Neuronal stem cell (in vitro differentiated cells): ENCODE measurements around the gene RREB1.

Experiments used
- DNase-seq: peaks from one replicate; pipeline ENCODE4 v3.0.0-alpha.2; 2013; ENCODE audit warnings: low spot score
- H2AFZ ChIP-seq: one replicate; pipeline ENCODE4 v1.6.1; 2013; ENCODE audit warnings: mild to moderate bottlenecking, low read length, inconsistent platforms
- H2AK5ac ChIP-seq: 2 replicates; pipeline ENCODE4 v1.6.1; 2013; ENCODE audit warnings: low read depth, mild to moderate bottlenecking, inconsistent platforms, low read length, moderate library complexity, mixed read lengths
- H2BK120ac ChIP-seq: 2 replicates; pipeline ENCODE4 v1.6.1; 2013; ENCODE audit warnings: low read depth, mild to moderate bottlenecking, inconsistent platforms, low read length, moderate library complexity, mixed read lengths
- H2BK12ac ChIP-seq: one replicate; pipeline ENCODE4 v1.6.1; 2013; ENCODE audit warnings: low read length, inconsistent platforms
- H2BK15ac ChIP-seq: 2 replicates; pipeline ENCODE4 v1.6.1; 2013; ENCODE audit warnings: mild to moderate bottlenecking, low read length, inconsistent platforms, mixed read lengths
- H2BK5ac ChIP-seq: one replicate; pipeline ENCODE4 v1.6.1; 2013; ENCODE audit warnings: inconsistent platforms, mild to moderate bottlenecking, low read length, moderate library complexity
- H3K14ac ChIP-seq: one replicate; pipeline ENCODE4 v1.6.1; 2013; ENCODE audit warnings: low read length, inconsistent platforms
- H3K18ac ChIP-seq: 2 replicates; pipeline ENCODE4 v1.6.1; 2013; ENCODE audit warnings: low read length, inconsistent platforms
- H3K23ac ChIP-seq: 2 replicates; pipeline ENCODE4 v1.6.1; 2013; ENCODE audit warnings: low read depth, mild to moderate bottlenecking, mixed read lengths, low read length, inconsistent platforms; ENCODE audit not compliant: poor library complexity
- H3K27ac ChIP-seq: replicated peaks from 3 replicates; pipeline ENCODE4 v1.5.1; 2013; ENCODE audit warnings: low read length, inconsistent platforms
- H3K27me3 ChIP-seq, 3 experiments: 2 replicates each; pipeline ENCODE4 v1.6.1; 2013; ENCODE audit warnings: low read length in 3 of 3, mild to moderate bottlenecking in 2 of 3, inconsistent platforms in 1 of 3, low read depth in 1 of 3, mixed read lengths in 1 of 3, moderate library complexity in 1 of 3; ENCODE audit not compliant: control insufficient read depth in 3 of 3, insufficient read depth in 3 of 3
- H3K36me3 ChIP-seq, 2 donors: replicated peaks in 1 of 2; 2 replicates each; pipeline ENCODE4 v1.6.1; 2013; ENCODE audit warnings: low read length in 2 of 2; ENCODE audit not compliant: control insufficient read depth in 2 of 2, insufficient read depth in 2 of 2
- H3K4ac ChIP-seq: 2 replicates; pipeline ENCODE4 v1.6.1; 2013; ENCODE audit warnings: inconsistent platforms, mild to moderate bottlenecking, low read length, moderate library complexity
- H3K4me1 ChIP-seq, 2 donors: 1 replicate in 1 of 2; 2 replicates in 1 of 2; pipeline ENCODE4 v1.6.1; 2013; ENCODE audit warnings: low read length in 2 of 2, low read depth in 1 of 2; ENCODE audit not compliant: control insufficient read depth in 2 of 2, insufficient read depth in 1 of 2
- H3K4me2 ChIP-seq: one replicate; pipeline ENCODE4 v1.6.1; 2013; ENCODE audit warnings: mild to moderate bottlenecking, low read length, inconsistent platforms; ENCODE audit not compliant: insufficient read depth, poor library complexity, severe bottlenecking
- H3K4me3 ChIP-seq, 2 donors: 2 replicates each; pipeline ENCODE4 v1.5.1; 2013; ENCODE audit warnings: low read length in 2 of 2, mild to moderate bottlenecking in 2 of 2, inconsistent platforms in 1 of 2, moderate library complexity in 1 of 2
- H3K79me1 ChIP-seq: one replicate; pipeline ENCODE4 v1.6.1; 2013; ENCODE audit warnings: low read depth, mild to moderate bottlenecking, inconsistent platforms, low read length, moderate library complexity
- H3K9ac ChIP-seq: one replicate; pipeline ENCODE4 v1.6.1; 2013; ENCODE audit warnings: mild to moderate bottlenecking, low read depth, low read length, inconsistent platforms; ENCODE audit not compliant: poor library complexity
- H3K9me3 ChIP-seq, 2 donors: replicated peaks in 1 of 2; 2 replicates each; pipeline versions ENCODE3 to v1.6.1; 2013; ENCODE audit warnings: low read length in 2 of 2, mild to moderate bottlenecking in 2 of 2, inconsistent platforms in 1 of 2, low read depth in 1 of 2, mixed read lengths in 1 of 2, moderate library complexity in 1 of 2; ENCODE audit not compliant: control insufficient read depth in 2 of 2, insufficient read depth in 1 of 2
- H4K8ac ChIP-seq: one replicate; pipeline ENCODE4 v1.6.1; 2013; ENCODE audit warnings: low read depth, mild to moderate bottlenecking, inconsistent platforms, low read length, moderate library complexity
- H4K91ac ChIP-seq: one replicate; pipeline ENCODE4 v1.6.1; 2013; ENCODE audit warnings: low read length, low read depth, mild to moderate bottlenecking, inconsistent platforms; ENCODE audit not compliant: poor library complexity
- WGBS, 2 donors: extraction: QIAGEN DNeasy Blood & Tissue Kit; methylation state at CpG; one replicate each; pipeline ENCODE4 v1.1.7; 2013; ENCODE audit warnings: missing lambda C conversion rate in 2 of 2, mixed read lengths in 1 of 2; ENCODE audit not compliant: insufficient read length in 2 of 2, insufficient replicate concordance in 1 of 2; ENCODE audit errors: extremely low coverage in 2 of 2; 5-methylcytosine and 5-hydroxymethylcytosine counted together

The RREB1 gene

DNA sequence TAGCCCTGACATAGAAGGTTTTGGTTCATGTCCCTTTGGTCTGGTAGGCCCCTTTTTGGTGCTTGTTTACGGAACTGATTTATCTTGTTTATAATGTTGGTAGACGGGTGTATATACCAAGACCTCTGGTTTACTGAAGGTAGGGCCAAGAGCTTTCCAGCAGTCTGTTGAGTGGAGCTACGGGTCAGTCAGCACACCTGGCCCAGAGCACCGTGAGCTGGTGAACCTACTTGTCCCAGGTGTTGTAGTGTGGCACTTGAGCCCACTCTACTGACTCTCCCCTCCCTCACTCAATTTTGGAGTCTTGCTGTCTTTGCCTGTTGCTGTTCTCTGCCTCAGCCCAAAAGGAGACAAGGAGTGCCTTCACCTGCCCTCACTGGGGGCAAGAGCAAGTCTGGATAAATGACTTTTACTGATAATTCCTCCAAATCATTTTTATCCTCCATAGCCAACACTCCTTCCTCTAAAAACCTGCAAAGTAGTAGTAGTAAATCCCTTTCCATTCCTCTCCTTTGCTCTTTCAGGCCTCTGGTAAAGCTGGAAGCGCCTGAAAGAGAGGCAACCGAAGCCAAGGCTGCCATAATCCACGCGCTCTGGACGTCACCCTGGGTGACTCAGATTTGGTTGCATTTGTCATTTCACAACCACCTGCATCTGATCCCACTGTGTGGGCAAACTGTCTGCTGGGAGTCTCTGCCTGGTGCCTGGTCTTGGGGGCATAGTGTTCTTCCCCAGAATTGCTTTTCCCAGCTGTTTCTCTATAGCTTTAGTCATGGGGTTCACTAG is 22.2 kb downstream of the RREB1 start:
- Histone ChIP-seq H3K79me1 (no peaks in the 10 kb centered on the region), H3K4ac (no peak overlapping the region), H3K9ac (peak overlapping the region; percentile 57), H2BK5ac (no peak overlapping the region), H2BK12ac (no peak overlapping the region), H3K27ac (no peak overlapping the region), H3K14ac (no peak overlapping the region), H3K23ac (no peak overlapping the region), H2BK120ac (no peak overlapping the region), H3K27me3 (no peaks in the 10 kb centered on the region), H3K4me2 (no peak overlapping the region), H3K36me3 (no peaks in the 10 kb centered on the region), H2AFZ (no peak overlapping the region), H2AK5ac (no peak overlapping the region), H2BK15ac (no peak overlapping the region), H4K8ac (no peak overlapping the region), H3K18ac (no peak overlapping the region), H3K9me3 (peaks cover 0 to 2% of the 10 kb centered on the region in 2 donors), H4K91ac (no peak overlapping the region), H3K4me1 (peaks cover 0 to 4% of the 10 kb centered on the region in 2 donors), H3K4me3 (no peak overlapping the region)
- no peak for DNase-seq
- WGBS, 2 donors, result no CpG with 5 or more reads among the region's 9 CpGs

DNA sequence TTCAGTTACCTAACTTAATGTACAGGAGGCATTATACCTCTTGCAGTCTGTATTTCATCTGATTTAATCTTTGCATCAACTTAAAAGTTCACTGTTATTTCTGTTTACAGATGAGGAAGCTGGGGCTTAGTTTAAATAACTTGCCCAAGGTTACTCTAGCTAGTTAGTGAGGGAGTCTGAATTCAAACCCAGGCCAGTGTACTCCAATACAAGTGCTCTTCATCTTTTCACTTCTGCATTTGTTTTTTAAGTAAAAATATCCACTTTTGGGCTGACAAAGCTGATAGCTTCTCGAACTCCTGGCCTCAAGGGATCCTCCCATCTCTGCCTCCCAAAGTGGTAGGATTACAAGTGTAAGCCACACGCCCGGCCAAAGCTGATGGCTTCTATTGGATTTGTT is 23.6 kb downstream of the RREB1 start:
- Histone ChIP-seq H3K14ac (no peak overlapping the region), H2BK15ac (no peak overlapping the region), H3K4ac (no peak overlapping the region), H2AK5ac (no peak overlapping the region), H3K27ac (no peak overlapping the region), H3K4me1 (peaks cover 0 to 4% of the 10 kb centered on the region in 2 donors), H2BK12ac (no peak overlapping the region), H3K36me3 (no peaks in the 10 kb centered on the region), H3K4me2 (no peak overlapping the region), H2BK120ac (no peak overlapping the region), H3K4me3 (no peak overlapping the region), H2BK5ac (no peak overlapping the region), H3K9ac (no peak overlapping the region), H3K9me3 (peaks cover 0 to 2% of the 10 kb centered on the region in 2 donors), H2AFZ (no peak overlapping the region), H3K79me1 (no peaks in the 10 kb centered on the region), H3K27me3 (no peaks in the 10 kb centered on the region), H3K18ac (no peak overlapping the region), H4K8ac (no peak overlapping the region), H3K23ac (no peak overlapping the region), H4K91ac (no peak overlapping the region)
- WGBS, 2 donors, result no CpG with 5 or more reads among the region's 3 CpGs
- DNase-seq, result no peak

GRCh38 chr6:7132398-7133035 is 24.8 kb downstream of the RREB1 start:
- no peak overlapping the region for H3K14ac ChIP-seq
- DNase-seq, result no peak
- no peak overlapping the region for H3K4me3 ChIP-seq
- H2AK5ac ChIP-seq, result no peak overlapping the region
- H3K27me3 ChIP-seq, result no peaks in the 10 kb centered on the region
- H3K27ac ChIP-seq, result no peak overlapping the region
- no peak overlapping the region for H3K4me2 ChIP-seq
- no peak overlapping the region for H4K8ac ChIP-seq
- no peak overlapping the region for H3K18ac ChIP-seq
- H2BK15ac ChIP-seq, result no peak overlapping the region
- no peak overlapping the region for H2AFZ ChIP-seq
- H3K4me1 ChIP-seq, result peaks cover 8 to 9% of the 10 kb centered on the region in 2 donors
- no peak overlapping the region for H3K4ac ChIP-seq
- H3K79me1 ChIP-seq, result no peaks in the 10 kb centered on the region
- no peak overlapping the region for H2BK120ac ChIP-seq
- no peak overlapping the region for H4K91ac ChIP-seq
- H3K9me3 ChIP-seq, result peaks cover 0 to 2% of the 10 kb centered on the region in 2 donors
- no peak overlapping the region for H2BK12ac ChIP-seq
- no peak overlapping the region for H2BK5ac ChIP-seq
- no peak overlapping the region for H3K9ac ChIP-seq
- no peak overlapping the region for H3K23ac ChIP-seq
- no CpG with 5 or more reads among the region's 8 CpGs for WGBS, 2 donors
- H3K36me3 ChIP-seq, result no peaks in the 10 kb centered on the region

GRCh38 chr6:7134999-7135745 is 27.4 kb downstream of the RREB1 start:
- Histone ChIP-seq H3K9ac (no peak overlapping the region), H3K4me2 (no peak overlapping the region), H3K18ac (no peak overlapping the region), H4K8ac (no peak overlapping the region), H3K23ac (no peak overlapping the region), H2BK120ac (no peak overlapping the region), H2BK5ac (no peak overlapping the region), H3K27ac (no peak overlapping the region), H2AFZ (no peak overlapping the region), H2AK5ac (no peak overlapping the region), H3K4me3 (no peak overlapping the region), H3K14ac (no peak overlapping the region), H2BK15ac (no peak overlapping the region), H2BK12ac (no peak overlapping the region), H3K36me3 (no peaks in the 10 kb centered on the region), H3K27me3 (no peaks in the 10 kb centered on the region), H3K9me3 (no peaks in the 10 kb centered on the region), H4K91ac (no peak overlapping the region), H3K4me1 (peaks cover 10 to 25% of the 10 kb centered on the region in 2 donors), H3K4ac (no peak overlapping the region), H3K79me1 (no peaks in the 10 kb centered on the region)
- no peak for DNase-seq
- no CpG with 5 or more reads among the region's 4 CpGs for WGBS, 2 donors
